PC-9 (cell line): Measurements from ENCODE around the gene MTERF1. TPM values are rescaled to one million over a fixed set of nuclear protein-coding genes. Genes with fewer than 3 reads are reported as not detected.

Source experiments
- BruUV-seq: library from RNA; stranded (reverse); fragments of 400-500 nt; replicated peaks from 2 replicates; lab custom pipeline; 2021; lab: Mats Ljungman, UMichigan
- CTCF ChIA-PET: fragments of 300-600 bp; sonication (Branson Sonifier 250); formaldehyde crosslinking; loops from one replicate; lab custom pipeline; 2022; ENCODE audit warnings: antibody characterized with exemption; lab: Charles Lee
- POLR2A ChIA-PET: fragments of 300-600 bp; sonication (Branson Sonifier 250); formaldehyde crosslinking; loops from one replicate; lab custom pipeline; 2022; ENCODE audit warnings: antibody characterized with exemption; ENCODE audit not compliant: unreplicated experiment; lab: Charles Lee
- DNase-seq, 2 experiments: peaks; one replicate each; pipeline versions ENCODE4 v3.0.0 to v3.0.0-alpha.2; 2015 to 2022; ENCODE audit warnings: mixed read lengths in 1 of 2
- H2AFZ ChIP-seq: fragments of 200-600 bp; sonication (generic); 2 replicates; pipeline ENCODE4 v1.8.1; 2017; ENCODE audit warnings: antibody characterized with exemption
- H3F3A ChIP-seq: fragments of 200-600 bp; sonication (generic); 2 replicates; pipeline ENCODE4 v1.8.1; 2017; ENCODE audit warnings: antibody characterized with exemption, mild to moderate bottlenecking, low read depth; ENCODE audit not compliant: insufficient read depth
- H3K27ac ChIP-seq: fragments of 200-600 bp; sonication (generic); 2 replicates; pipeline ENCODE4 v1.6.1; 2016; ENCODE audit warnings: mixed run types
- H3K27me3 ChIP-seq: fragments of 200-600 bp; sonication (generic); 2 replicates; pipeline ENCODE4 v1.6.1; 2016; ENCODE audit warnings: low read depth, mixed run types; ENCODE audit not compliant: insufficient read depth
- H3K36me3 ChIP-seq: fragments of 200-600 bp; sonication (generic); 2 replicates; pipeline ENCODE4 v1.6.1; 2016; ENCODE audit warnings: low read depth, mixed run types
- H3K4me1 ChIP-seq: fragments of 200-600 bp; sonication (generic); replicated peaks from 2 replicates; pipeline ENCODE4 v1.6.1; 2016; ENCODE audit warnings: mixed run types; ENCODE audit not compliant: insufficient read depth
- H3K4me2 ChIP-seq: fragments of 200-600 bp; sonication (generic); 2 replicates; pipeline ENCODE4 v1.6.1; 2017; ENCODE audit warnings: mixed run types
- H3K4me3 ChIP-seq: fragments of 200-600 bp; sonication (generic); 2 replicates; pipeline ENCODE4 v1.6.1; 2016; ENCODE audit warnings: mixed run types
- H3K79me2 ChIP-seq: fragments of 200-600 bp; sonication (generic); 2 replicates; pipeline ENCODE4 v1.6.1; 2017; ENCODE audit warnings: low read depth, mixed run types
- H3K9me2 ChIP-seq: fragments of 200-600 bp; sonication (generic); 2 replicates; pipeline ENCODE4 v1.8.1; 2017; ENCODE audit warnings: mild to moderate bottlenecking; ENCODE audit not compliant: insufficient read depth
- H3K9me3 ChIP-seq: fragments of 200-600 bp; sonication (generic); 2 replicates; pipeline ENCODE4 v1.8.1; 2016; ENCODE audit warnings: low read depth; ENCODE audit not compliant: insufficient read depth
- H4K20me1 ChIP-seq: fragments of 200-600 bp; sonication (generic); 2 replicates; pipeline ENCODE4 v1.8.1; 2017; ENCODE audit not compliant: insufficient read depth
- CTCF ChIP-seq: fragments of 200-600 bp; sonication (generic); conservative IDR thresholded peaks from 2 replicates; pipeline ENCODE4 v1.6.1; 2017; ENCODE audit warnings: mixed run types, antibody characterized with exemption, mild to moderate bottlenecking, moderate library complexity
- EZH2 ChIP-seq: fragments of 200-600 bp; sonication (generic); IDR thresholded peaks from 2 replicates; pipeline ENCODE4 v1.8.0; 2017; ENCODE audit warnings: antibody characterized with exemption, low read depth
- intact Hi-C: fragments of 100-400 bp; cut with micrococcal nuclease; formaldehyde crosslinking; loops from one replicate; pipeline ENCODE4 v1.10.0; 2022; ENCODE audit not compliant: unreplicated experiment
- total RNA-seq: library from RNA; stranded (reverse); gene quantifications from 2 replicates; pipeline ENCODE4 v1.2.3, GENCODE V29; 2021

MTERF1 gene
- total RNA-seq, 1 experiment from 2014 or later: 16.9 TPM

DNA sequence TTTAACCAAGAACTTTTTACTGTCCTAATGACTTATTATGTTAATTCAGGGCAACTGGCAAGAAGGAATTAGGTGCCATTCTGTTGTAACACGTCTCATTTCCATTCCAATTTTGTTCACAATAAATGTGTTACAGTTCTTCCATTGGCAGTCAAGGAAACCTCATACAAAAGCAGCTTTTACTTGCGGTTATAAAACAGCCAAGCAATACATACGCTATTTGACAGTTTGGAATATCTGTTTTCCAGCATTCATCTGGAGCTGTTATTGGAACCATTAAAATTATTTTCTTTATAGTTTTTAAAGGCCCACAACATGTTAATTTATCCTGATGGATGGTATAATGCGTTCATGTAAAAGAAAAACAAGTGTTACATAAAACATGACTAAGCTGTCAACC, 33.3 kb downstream of the MTERF1 start:
- Histone ChIP-seq H3K9me3 (peaks cover 3% of the 10 kb centered on the region; the same call in 1 of the 2 replicates), H3K79me2 (no peaks in the 10 kb centered on the region), H3K4me2 (no peak overlapping the region), H3K27ac (no peak overlapping the region), H3K36me3 (no peaks in the 10 kb centered on the region), H3F3A (no peaks in the 10 kb centered on the region), H3K4me1 (peaks cover 13% of the 10 kb centered on the region; the same call in 1 of the 2 replicates), H3K27me3 (no peaks in the 10 kb centered on the region), H2AFZ (no peak overlapping the region), H3K4me3 (no peak overlapping the region), H4K20me1 (no peaks in the 10 kb centered on the region), H3K9me2 (no peaks in the 10 kb centered on the region)
- intact Hi-C loops: no loop called here
- no peak for DNase-seq
- TF ChIP-seq CTCF (no peak), EZH2 (no peak)
- no TSS peak for BruUV-seq
- CTCF ChIA-PET: no interaction called here
- POLR2A ChIA-PET: no interaction called here

GRCh38 chr7:91846436-91846835, 34.1 kb downstream of the MTERF1 start:
- H4K20me1 ChIP-seq: no peaks in the 10 kb centered on the region
- BruUV-seq: no TSS peak
- H3K27ac ChIP-seq: no peak overlapping the region
- H3F3A ChIP-seq: no peaks in the 10 kb centered on the region
- no peaks in the 10 kb centered on the region for H3K27me3 ChIP-seq
- H3K36me3 ChIP-seq: no peaks in the 10 kb centered on the region
- no peaks in the 10 kb centered on the region for H3K79me2 ChIP-seq
- ChIA-PET CTCF (no interaction called here), POLR2A (no interaction called here)
- peaks cover 13% of the 10 kb centered on the region; the same call in 1 of the 2 replicates for H3K4me1 ChIP-seq
- H2AFZ ChIP-seq: no peak overlapping the region
- no peak overlapping the region for H3K4me3 ChIP-seq
- intact Hi-C loops: no loop called here
- H3K4me2 ChIP-seq: no peak overlapping the region
- DNase-seq: no peak
- H3K9me2 ChIP-seq: no peaks in the 10 kb centered on the region
- TF ChIP-seq CTCF (no peak), EZH2 (no peak)
- H3K9me3 ChIP-seq: peaks cover 3% of the 10 kb centered on the region; the same call in 1 of the 2 replicates

DNA sequence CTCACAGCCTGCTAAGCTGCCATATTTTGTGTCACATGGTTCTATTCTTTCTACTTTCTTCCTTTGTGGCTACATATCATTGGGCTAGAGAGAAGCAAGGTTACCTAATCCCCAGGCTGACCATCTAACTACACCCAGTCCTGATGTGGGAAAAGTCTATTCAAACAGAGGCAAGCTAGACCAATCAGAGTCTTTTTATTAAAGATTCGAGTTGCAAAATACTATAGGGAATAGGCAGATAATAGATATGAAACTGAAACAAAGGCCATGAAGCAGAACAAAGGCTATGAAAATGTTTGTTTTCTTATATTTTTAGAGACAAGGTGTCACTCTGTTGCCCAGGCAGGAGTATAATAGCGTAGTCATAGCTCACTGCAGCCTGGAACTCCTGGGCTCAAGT, 36.7 kb downstream of the MTERF1 start:
- Histone ChIP-seq H3K4me1 (no peaks in the 10 kb centered on the region), H3K27me3 (no peaks in the 10 kb centered on the region), H3K4me3 (no peak overlapping the region), H3K9me3 (no peaks in the 10 kb centered on the region), H3K27ac (no peak overlapping the region), H2AFZ (no peak overlapping the region), H3K36me3 (no peaks in the 10 kb centered on the region), H4K20me1 (no peaks in the 10 kb centered on the region), H3F3A (no peaks in the 10 kb centered on the region), H3K9me2 (no peaks in the 10 kb centered on the region), H3K79me2 (no peaks in the 10 kb centered on the region), H3K4me2 (no peak overlapping the region)
- BruUV-seq: no TSS peak
- POLR2A ChIA-PET: no interaction called here
- TF ChIP-seq CTCF (no peak), EZH2 (no peak)
- CTCF ChIA-PET: no interaction called here
- intact Hi-C loops: no loop called here
- no peak for DNase-seq
